CD4-positive, CD25-positive, alpha-beta regulatory T cell (primary cell): ENCODE measurements around the gene LYAR. TPM values are rescaled to one million over a fixed set of nuclear protein-coding genes. Genes with fewer than 3 reads are reported as not detected.

Experiments
- ATAC-seq, 2 donors: fragments of 150-1000 bp; cut with Tn5 transposase; one replicate each; pipeline ENCODE4 v1.10.0; 2021; ENCODE audit warnings: low read depth in 2 of 2, moderate number of reproducible peaks in 2 of 2, moderate library complexity in 1 of 2
- DNase-seq, 3 donors: peaks; one replicate each; pipeline versions ENCODE4 v3.0.0 to v3.0.0-alpha.2; 2012 to 2022; ENCODE audit warnings: mixed read lengths in 1 of 3
- H3K27ac ChIP-seq: one replicate; pipeline ENCODE4 v1.7.0; 2013; ENCODE audit warnings: mild to moderate bottlenecking, low read length; ENCODE audit not compliant: insufficient read depth, poor library complexity, severe bottlenecking
- H3K27me3 ChIP-seq: one replicate; pipeline ENCODE4 v1.7.0; 2013; ENCODE audit warnings: low read length; ENCODE audit not compliant: control insufficient read depth, insufficient read depth
- H3K36me3 ChIP-seq: one replicate; pipeline ENCODE4 v1.7.0; 2013; ENCODE audit warnings: mild to moderate bottlenecking, low read length, moderate library complexity; ENCODE audit not compliant: control insufficient read depth, insufficient read depth
- H3K4me1 ChIP-seq: 2 replicates; pipeline ENCODE4 v1.7.0; 2013; ENCODE audit warnings: mild to moderate bottlenecking, low read length; ENCODE audit not compliant: insufficient read depth, control insufficient read depth, poor library complexity, severe bottlenecking
- H3K4me3 ChIP-seq: one replicate; pipeline ENCODE4 v1.7.0; 2013; ENCODE audit warnings: low read depth, mild to moderate bottlenecking, low read length, moderate library complexity
- H3K9me3 ChIP-seq, 2 experiments: 1 replicate in 1 of 2; 2 replicates in 1 of 2; pipeline ENCODE4 v1.7.0; 2013; ENCODE audit warnings: low read length in 2 of 2, mild to moderate bottlenecking in 1 of 2, moderate library complexity in 1 of 2; ENCODE audit not compliant: control insufficient read depth in 2 of 2
- H3K27ac Mint-ChIP-seq, 3 donors: one replicate each; pipeline ENCODE4 v1.8.0; 2020 to 2022; ENCODE audit warnings: mild to moderate bottlenecking in 3 of 3, mixed read lengths in 3 of 3, moderate library complexity in 2 of 3
- H3K27me3 Mint-ChIP-seq: one replicate; pipeline ENCODE4 v1.8.0; 2022; ENCODE audit warnings: mild to moderate bottlenecking, mixed read lengths
- H3K36me3 Mint-ChIP-seq: one replicate; pipeline ENCODE4 v1.8.0; 2020; ENCODE audit warnings: mixed read lengths
- H3K4me1 Mint-ChIP-seq, 4 donors: one replicate each; pipeline ENCODE4 v1.8.0; 2020 to 2022; ENCODE audit warnings: mixed read lengths in 4 of 4, mild to moderate bottlenecking in 1 of 4
- H3K4me3 Mint-ChIP-seq, 4 donors: one replicate each; pipeline ENCODE4 v1.8.0; 2020 to 2022; ENCODE audit warnings: mild to moderate bottlenecking in 4 of 4, mixed read lengths in 4 of 4, moderate library complexity in 3 of 4
- H3K9me3 Mint-ChIP-seq, 7 donors: one replicate each; pipeline ENCODE4 v1.8.0; 2020 to 2022; ENCODE audit warnings: mixed read lengths in 7 of 7, mild to moderate bottlenecking in 3 of 7, moderate library complexity in 2 of 7
- polyA plus RNA-seq, 4 donors: library from polyadenylated mRNA; unstranded; fragments of 300-500 nt; fragmentation: Illumina TruSeq; gene quantifications; one replicate each; pipeline ENCODE4 v1.2.3, GENCODE V29; 2021
- total RNA-seq: library from RNA; stranded (reverse); gene quantifications from one replicate; pipeline ENCODE4 v1.2.3, GENCODE V29; 2022

LYAR gene, protein sequence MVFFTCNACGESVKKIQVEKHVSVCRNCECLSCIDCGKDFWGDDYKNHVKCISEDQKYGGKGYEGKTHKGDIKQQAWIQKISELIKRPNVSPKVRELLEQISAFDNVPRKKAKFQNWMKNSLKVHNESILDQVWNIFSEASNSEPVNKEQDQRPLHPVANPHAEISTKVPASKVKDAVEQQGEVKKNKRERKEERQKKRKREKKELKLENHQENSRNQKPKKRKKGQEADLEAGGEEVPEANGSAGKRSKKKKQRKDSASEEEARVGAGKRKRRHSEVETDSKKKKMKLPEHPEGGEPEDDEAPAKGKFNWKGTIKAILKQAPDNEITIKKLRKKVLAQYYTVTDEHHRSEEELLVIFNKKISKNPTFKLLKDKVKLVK
- total RNA-seq (14.3 TPM), polyA plus RNA-seq (10 to 100 TPM; 22.0 to 25.8 (median 23.1) TPM)

DNA sequence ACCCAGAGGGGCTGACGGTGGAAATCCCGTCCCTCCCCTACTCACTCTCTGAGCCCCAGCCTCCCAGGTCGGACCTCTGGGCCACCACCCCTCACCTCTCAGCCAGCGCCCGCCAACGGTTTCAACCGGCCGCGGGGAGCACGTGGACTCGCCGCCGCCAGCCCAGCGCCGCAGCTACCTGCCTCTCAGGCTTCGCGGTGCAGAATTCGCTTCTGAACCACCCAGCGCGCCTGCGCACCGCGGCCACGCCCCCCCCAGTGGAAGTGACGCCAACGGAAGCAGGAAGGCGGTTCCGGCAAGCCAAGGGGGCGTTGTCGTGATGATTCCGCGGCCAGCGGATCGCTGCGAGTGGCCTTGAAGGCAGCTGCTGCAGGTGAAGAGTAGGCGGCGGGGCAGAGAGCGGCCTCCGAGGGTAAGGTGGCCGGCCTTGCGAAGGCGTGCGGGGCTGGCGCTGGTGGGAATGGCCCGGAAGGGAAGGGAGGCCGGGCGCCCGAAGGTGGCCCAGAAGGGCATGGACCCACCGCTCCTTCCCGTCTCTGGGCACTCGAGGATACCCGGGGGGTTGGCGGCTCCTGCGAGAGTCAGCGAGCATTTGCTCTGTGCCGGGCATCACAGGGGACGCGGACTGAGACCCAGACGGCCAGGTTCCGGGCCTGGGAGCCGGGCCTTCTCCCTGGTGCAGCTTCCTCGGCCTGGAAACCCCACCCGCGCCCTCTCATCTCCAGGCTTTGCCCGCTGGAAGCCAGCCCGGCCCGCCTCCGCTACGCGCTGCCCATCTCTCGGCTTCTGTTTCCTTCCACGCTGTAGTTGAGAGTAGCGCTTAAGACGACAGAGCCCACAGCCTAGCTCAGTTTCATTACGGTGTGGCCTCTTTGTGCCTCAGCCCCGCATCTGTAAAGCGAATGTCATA lies at the start of gene LYAR, which contains the start of gene ZBTB49:
Gene LYAR (minus strand): TSS at position 214 of the 910 bp plus-strand sequence. CDS start 6,412 bp downstream, outside the sequence.
Gene ZBTB49 (plus strand): TSS at position 311 of the 910 bp plus-strand sequence. CDS start 9,695 bp downstream, outside the sequence.
- H3K36me3 Mint-ChIP-seq: peaks cover 19% of the 10 kb centered on the region

GRCh38 chr4:4339504-4340085 lies 49.6 kb upstream of the LYAR start:
- Mint-ChIP-seq H3K4me1 (peaks cover 0 to 7% (median 3%) of the 10 kb centered on the region in 4 donors), H3K27me3 (peaks cover 5% of the 10 kb centered on the region), H3K27ac (no peak overlapping the region), H3K9me3 (no peaks in the 10 kb centered on the region), H3K4me3 (peak overlapping the region in 1 of 4 donors; percentile 74), H3K36me3 (no peaks in the 10 kb centered on the region)
- peaks cover 4% of the 10 kb centered on the region for H3K4me1 ChIP-seq
- no peaks in the 10 kb centered on the region for H3K9me3 ChIP-seq
- no peak for ATAC-seq
- H3K4me3 ChIP-seq: no peak overlapping the region
- H3K27me3 ChIP-seq: no peaks in the 10 kb centered on the region
- H3K36me3 ChIP-seq: no peaks in the 10 kb centered on the region
- DNase-seq: no peak
- H3K27ac ChIP-seq: no peak overlapping the region

More for the DNA sequence above, at the start of gene LYAR, which contains the start of gene ZBTB49:
- Mint-ChIP-seq H3K4me3 (peak within 1 kb of the TSS; percentile 95 to 98 (median 96)), H3K27ac (peak within 1 kb of the TSS; percentile 66 to 96 (median 91)), H3K27me3 (no peaks in the 10 kb centered on the region), H3K9me3 (no peaks in the 10 kb centered on the region), H3K4me1 (peaks cover 30 to 75% (median 38%) of the 10 kb centered on the region in 4 donors)
- peak; percentile 89 to 96 for ATAC-seq
- Histone ChIP-seq H3K4me3 (peak within 1 kb of the TSS; percentile 91), H3K36me3 (peaks cover 15% of the 10 kb centered on the region), H3K4me1 (peaks cover 27% of the 10 kb centered on the region), H3K27me3 (no peaks in the 10 kb centered on the region), H3K9me3 (no peaks in the 10 kb centered on the region), H3K27ac (peak within 1 kb of the TSS; percentile 73)
- DNase-seq: peak; percentile 94 to 97 (median 96)

GRCh38 chr4:4338210-4339001 lies 48.5 kb upstream of the LYAR start:
- Histone ChIP-seq H3K4me3 (no peak overlapping the region), H3K27ac (no peak overlapping the region), H3K9me3 (no peaks in the 10 kb centered on the region), H3K36me3 (no peaks in the 10 kb centered on the region), H3K4me1 (peaks cover 4% of the 10 kb centered on the region), H3K27me3 (no peaks in the 10 kb centered on the region)
- Mint-ChIP-seq H3K27ac (peak overlapping the region in 1 of 3 donors; percentile 2), H3K36me3 (no peaks in the 10 kb centered on the region), H3K9me3 (no peaks in the 10 kb centered on the region), H3K4me1 (peaks cover 0 to 8% (median 3%) of the 10 kb centered on the region in 4 donors), H3K4me3 (no peak overlapping the region), H3K27me3 (peaks cover 5% of the 10 kb centered on the region)
- ATAC-seq: no peak
- no peak for DNase-seq

- no peak overlapping the region for H3K27ac ChIP-seq
- Mint-ChIP-seq H3K9me3 (no peaks in the 10 kb centered on the region), H3K4me3 (peak overlapping the region in 1 of 4 donors; percentile 49), H3K4me1 (peaks cover 0 to 8% (median 3%) of the 10 kb centered on the region in 4 donors), H3K27me3 (peaks cover 5% of the 10 kb centered on the region), H3K36me3 (no peaks in the 10 kb centered on the region), H3K27ac (no peak overlapping the region)
- DNase-seq (peak; percentile 51 to 73 (median 70)), ATAC-seq (peak; percentile 80 to 84)
- H3K4me1 ChIP-seq: peaks cover 4% of the 10 kb centered on the region
- H3K36me3 ChIP-seq: no peaks in the 10 kb centered on the region
- no peak overlapping the region for H3K4me3 ChIP-seq
- H3K27me3 ChIP-seq: no peaks in the 10 kb centered on the region
- no peaks in the 10 kb centered on the region for H3K9me3 ChIP-seq
Measured at GRCh38 chr4:4334798-4335520, 45.0 kb upstream of the LYAR start.

DNA sequence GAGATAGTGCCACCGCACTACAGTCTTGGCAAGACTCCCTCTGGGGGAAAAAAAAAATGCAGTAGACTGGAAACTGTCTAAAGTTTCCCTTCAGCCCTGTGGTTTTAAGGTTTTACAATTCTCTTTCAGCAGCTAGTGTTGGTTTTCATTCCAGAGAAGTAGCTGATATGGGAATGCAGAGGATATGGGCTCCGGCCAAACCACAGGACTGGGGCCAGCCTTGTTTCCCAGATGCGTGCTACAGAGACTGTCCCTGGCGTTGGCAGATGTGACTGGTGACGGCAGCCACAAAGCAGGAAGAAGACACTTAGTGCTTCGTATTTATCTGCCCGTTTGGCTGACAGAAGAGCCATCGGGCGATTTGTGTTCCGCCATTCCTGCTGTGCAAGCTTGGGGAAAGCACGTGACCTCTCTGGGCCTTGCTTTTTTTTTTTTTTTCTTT lies 43.3 kb upstream of the LYAR start:
- H3K9me3 Mint-ChIP-seq: no peaks in the 10 kb centered on the region
- no peaks in the 10 kb centered on the region for H3K27me3 Mint-ChIP-seq
- H3K4me3 Mint-ChIP-seq: no peak overlapping the region
- H3K36me3 Mint-ChIP-seq: no peaks in the 10 kb centered on the region
- no peaks in the 10 kb centered on the region for H3K9me3 ChIP-seq
- H3K4me3 ChIP-seq: no peak overlapping the region
- no peak for DNase-seq
- no peak for ATAC-seq
- H3K27ac Mint-ChIP-seq: no peak overlapping the region
- no peak overlapping the region for H3K27ac ChIP-seq
- peaks cover 0 to 8% (median 3%) of the 10 kb centered on the region in 4 donors for H3K4me1 Mint-ChIP-seq
- peaks cover 4% of the 10 kb centered on the region for H3K4me1 ChIP-seq
- no peaks in the 10 kb centered on the region for H3K36me3 ChIP-seq
- no peaks in the 10 kb centered on the region for H3K27me3 ChIP-seq

GRCh38 chr4:4332529-4332928 lies 42.6 kb upstream of the LYAR start:
- H3K36me3 ChIP-seq: no peaks in the 10 kb centered on the region
- no peaks in the 10 kb centered on the region for H3K9me3 ChIP-seq
- Mint-ChIP-seq H3K27ac (no peak overlapping the region), H3K9me3 (no peaks in the 10 kb centered on the region), H3K36me3 (no peaks in the 10 kb centered on the region), H3K27me3 (no peaks in the 10 kb centered on the region), H3K4me1 (peaks cover 0 to 8% (median 3%) of the 10 kb centered on the region in 4 donors), H3K4me3 (no peak overlapping the region)
- DNase-seq (no peak), ATAC-seq (no peak)
- peaks cover 4% of the 10 kb centered on the region for H3K4me1 ChIP-seq
- H3K27me3 ChIP-seq: no peaks in the 10 kb centered on the region
- H3K27ac ChIP-seq: no peak overlapping the region
- no peak overlapping the region for H3K4me3 ChIP-seq
